Kidney (tissue), 14 donors: Measurements from ENCODE around the gene CTNNAL1. TPM values are rescaled to one million over a fixed set of nuclear protein-coding genes. Genes with fewer than 3 reads are reported as not detected.
A peak's percentile ranks its signal among the peaks of the same experiment; 100 is the strongest.

Experiments
- DNase-seq, 5 donors: peaks; one replicate each; pipeline ENCODE4 v3.0.0-alpha.2; 2013 to 2020
- FAIRE-seq: peaks from 2 replicates; lab custom pipeline; 2012; peaks lifted over from hg19 to GRCh38; lab: Jason Lieb, UNC
- H3K27ac ChIP-seq, 2 donors: one replicate each; pipeline ENCODE4 v1.7.0; 2013; ENCODE audit warnings: low read depth in 2 of 2, low read length in 2 of 2, inconsistent platforms in 1 of 2
- H3K27me3 ChIP-seq: one replicate; pipeline ENCODE4 v1.7.1; 2013; ENCODE audit warnings: low read length, inconsistent platforms; ENCODE audit not compliant: control insufficient read depth, insufficient read depth
- H3K36me3 ChIP-seq, 3 donors: one replicate each; pipeline versions ENCODE4 v1.7.0 to v1.7.1; 2013; ENCODE audit warnings: low read length in 3 of 3, control low read depth in 1 of 3, inconsistent platforms in 1 of 3; ENCODE audit not compliant: insufficient read depth in 3 of 3, control insufficient read depth in 2 of 3
- H3K4me1 ChIP-seq, 3 donors: one replicate each; pipeline versions ENCODE4 v1.7.0 to v1.7.1; 2013; ENCODE audit warnings: low read length in 3 of 3, inconsistent platforms in 1 of 3, low read depth in 1 of 3; ENCODE audit not compliant: control insufficient read depth in 2 of 3, insufficient read depth in 2 of 3
- H3K4me3 ChIP-seq, 3 donors: one replicate each; pipeline versions ENCODE4 v1.7.0 to v1.8.1; 2013; ENCODE audit warnings: low read length in 3 of 3, control low read depth in 1 of 3, inconsistent platforms in 1 of 3
- H3K9ac ChIP-seq, 3 donors: one replicate each; pipeline versions ENCODE4 v1.7.0 to v1.7.1; 2013; ENCODE audit warnings: low read length in 3 of 3, control low read depth in 1 of 3, inconsistent platforms in 1 of 3
- H3K9me3 ChIP-seq, 3 donors: one replicate each; pipeline versions ENCODE4 v1.7.0 to v1.7.1; 2013; ENCODE audit warnings: low read length in 3 of 3, control low read depth in 1 of 3, inconsistent platforms in 1 of 3; ENCODE audit not compliant: control insufficient read depth in 2 of 3, insufficient read depth in 1 of 3
- CTCF ChIP-seq: IDR thresholded peaks from 3 replicates; pipeline ENCODE4 v1.5.1; 2012; ENCODE audit warnings: mild to moderate bottlenecking, moderate library complexity, borderline replicate concordance; ENCODE audit not compliant: insufficient read depth; ENCODE audit errors: extremely low read depth
- intact Hi-C: fragments of 100-400 bp; cut with DNase I; formaldehyde crosslinking; loops from one replicate; pipeline ENCODE4 v1.11.1; 2022
- polyA plus RNA-seq: library from polyadenylated mRNA; stranded (reverse); fragments of 350-450 nt; fragmentation: Illumina TruSeq; extraction: RNeasy Lipid Tissue Mini Kit (QIAGEN cat#74804); gene quantifications from one replicate; pipeline ENCODE4 v1.2.3, GENCODE V29; 2014; ENCODE audit warnings: low read depth, low replicate concordance; ENCODE audit not compliant: insufficient read depth
- total RNA-seq: library from RNA; stranded (reverse); fragmentation: NEBNext Ultra II Directional; extraction: Animal tissue kit (Norgen Biotek cat#: 25700); gene quantifications from one replicate; pipeline ENCODE4 v1.2.1, GENCODE V29; 2021
- donor health status: control.
- donor health status: control.
- donor health status: control.
- donor health status: control.
- donor health status: control.
- donor health status: DM: yes; HTN: yes; CAD: no.
- donor health status: Normal renal cell carcinoma (clear cell type).

Gene CTNNAL1
- total and polyA plus RNA-seq, 2 donors from 2014 or later, result 38.6 to 54.8 TPM

- intact Hi-C loops, result no loop called here
Measured at GRCh38 chr9:109036744-109037680, 23.7 kb upstream of the CTNNAL1 start.

GRCh38 chr9:109035684-109036423 is 22.6 kb upstream of the CTNNAL1 start:
- no peak overlapping the region for H3K4me3 ChIP-seq
- H3K4me1 ChIP-seq, result peaks cover 0 to 12% (median 7%) of the 10 kb centered on the region in 3 donors
- intact Hi-C loops, result no loop called here
- no peak overlapping the region for H3K9ac ChIP-seq
- peak overlapping the region in 1 of 2 donors; percentile 47 for H3K27ac ChIP-seq
- no peak for DNase-seq
- no peaks in the 10 kb centered on the region for H3K27me3 ChIP-seq
- no peak for FAIRE-seq
- H3K36me3 ChIP-seq, result peaks cover 6 to 14% (median 8%) of the 10 kb centered on the region in 3 donors
- no peak for TF ChIP-seq CTCF
- H3K9me3 ChIP-seq, result no peaks in the 10 kb centered on the region

More at GRCh38 chr9:109036744-109037680, 23.7 kb upstream of the CTNNAL1 start:
- Histone ChIP-seq H3K4me3 (no peak overlapping the region), H3K27me3 (no peaks in the 10 kb centered on the region), H3K9ac (no peak overlapping the region), H3K4me1 (peaks cover 0 to 12% (median 7%) of the 10 kb centered on the region in 3 donors), H3K9me3 (no peaks in the 10 kb centered on the region), H3K27ac (no peak overlapping the region), H3K36me3 (peaks cover 3 to 12% (median 8%) of the 10 kb centered on the region in 3 donors)
- FAIRE-seq (no peak), DNase-seq (no peak)
- no peak for TF ChIP-seq CTCF

- TF ChIP-seq CTCF, result no peak
- H3K9ac ChIP-seq, result no peak overlapping the region
- H3K4me3 ChIP-seq, result no peak overlapping the region
- no peak for FAIRE-seq
- H3K36me3 ChIP-seq, result peaks cover 6 to 10% (median 8%) of the 10 kb centered on the region in 3 donors
- no peaks in the 10 kb centered on the region for H3K27me3 ChIP-seq
- intact Hi-C loops, result no loop called here
- DNase-seq, result peak in 1 of 5 donors; percentile 16
- H3K27ac ChIP-seq, result no peak overlapping the region
- H3K4me1 ChIP-seq, result peaks cover 0 to 12% (median 7%) of the 10 kb centered on the region in 3 donors
- no peaks in the 10 kb centered on the region for H3K9me3 ChIP-seq
Measured at GRCh38 chr9:109033941-109034700, 20.8 kb upstream of the CTNNAL1 start.
